GM23338 (cell line): ENCODE measurements around the gene VPS16. TPM values are rescaled to one million over a fixed set of nuclear protein-coding genes. Genes with fewer than 3 reads are reported as not detected.

ENCODE experiments used
- ATAC-seq: fragments of 200-7000 bp; cut with Tn5 transposase; 3 replicates; pipeline ENCODE4 v1.9.1; 2020
- DNase-seq: peaks from one replicate; pipeline ENCODE4 v3.0.0-alpha.2; 2015; ENCODE audit warnings: low spot score
- H2AFZ ChIP-seq: fragments of 200-600 bp; sonication (generic); 2 replicates; pipeline ENCODE4 v1.8.0; 2016; ENCODE audit warnings: antibody characterized with exemption, mild to moderate bottlenecking, moderate library complexity
- H3F3A ChIP-seq: fragments of 200-600 bp; sonication (generic); replicated peaks from 2 replicates; pipeline ENCODE4 v1.8.0; 2017; ENCODE audit warnings: antibody characterized with exemption, mixed run types, low read depth
- H3K27ac ChIP-seq: fragments of 200-600 bp; sonication (generic); 2 replicates; pipeline ENCODE4 v1.6.1; 2016; ENCODE audit warnings: low read depth
- H3K27me3 ChIP-seq: fragments of 200-600 bp; sonication (generic); 2 replicates; pipeline ENCODE4 v1.8.0; 2016; ENCODE audit warnings: mild to moderate bottlenecking, mixed run types, moderate library complexity; ENCODE audit not compliant: insufficient read depth
- H3K36me3 ChIP-seq: fragments of 200-600 bp; sonication (generic); 2 replicates; pipeline ENCODE4 v1.8.0; 2016; ENCODE audit warnings: mild to moderate bottlenecking; ENCODE audit not compliant: insufficient read depth
- H3K4me1 ChIP-seq: fragments of 200-600 bp; sonication (generic); 2 replicates; pipeline ENCODE4 v1.8.0; 2016; ENCODE audit warnings: mild to moderate bottlenecking, moderate library complexity; ENCODE audit not compliant: insufficient read depth
- H3K4me2 ChIP-seq: fragments of 200-600 bp; sonication (generic); 2 replicates; pipeline ENCODE4 v1.7.1; 2017; ENCODE audit warnings: mixed run types
- H3K4me3 ChIP-seq: fragments of 200-600 bp; sonication (generic); 2 replicates; pipeline ENCODE4 v1.6.1; 2016; ENCODE audit warnings: mixed run types
- H3K79me2 ChIP-seq: fragments of 200-600 bp; sonication (generic); replicated peaks from 2 replicates; pipeline ENCODE4 v1.8.0; 2017; ENCODE audit warnings: mild to moderate bottlenecking; ENCODE audit not compliant: insufficient read depth
- H3K9me2 ChIP-seq: fragments of 200-600 bp; sonication (generic); 2 replicates; pipeline ENCODE4 v1.8.0; 2017; ENCODE audit not compliant: insufficient read depth
- H4K20me1 ChIP-seq: fragments of 200-600 bp; sonication (generic); replicated peaks from 2 replicates; pipeline ENCODE4 v1.8.0; 2017; ENCODE audit warnings: mild to moderate bottlenecking; ENCODE audit not compliant: insufficient read depth
- H3K27ac Mint-ChIP-seq: 2 replicates; pipeline ENCODE4 v1.8.0; 2020; ENCODE audit warnings: inconsistent platforms, mild to moderate bottlenecking, moderate library complexity, mixed read lengths
- H3K27me3 Mint-ChIP-seq: 3 replicates; pipeline ENCODE4 v1.8.0; 2022; ENCODE audit warnings: low read depth, mild to moderate bottlenecking, moderate library complexity, mixed read lengths, inconsistent platforms; ENCODE audit not compliant: insufficient read depth, poor library complexity
- H3K36me3 Mint-ChIP-seq: 3 replicates; pipeline ENCODE4 v1.8.0; 2021; ENCODE audit warnings: low read depth, mild to moderate bottlenecking, inconsistent platforms, moderate library complexity, mixed read lengths
- H3K4me1 Mint-ChIP-seq: 3 replicates; pipeline ENCODE4 v1.8.0; 2020; ENCODE audit warnings: mild to moderate bottlenecking, inconsistent platforms, mixed read lengths
- H3K4me3 Mint-ChIP-seq: 3 replicates; pipeline ENCODE4 v1.8.0; 2021; ENCODE audit warnings: moderate library complexity, mild to moderate bottlenecking, inconsistent platforms, mixed read lengths
- H3K9me3 Mint-ChIP-seq: 3 replicates; pipeline ENCODE4 v1.8.0; 2020; ENCODE audit warnings: moderate library complexity, mild to moderate bottlenecking, inconsistent platforms, mixed read lengths
- EZH2 ChIP-seq: fragments of 200-600 bp; sonication (generic); IDR thresholded peaks from one replicate; pipeline ENCODE4 v1.8.0; 2017; ENCODE audit warnings: antibody characterized with exemption, mild to moderate bottlenecking, low read depth; ENCODE audit not compliant: unreplicated experiment
- POLR2AphosphoS5 ChIP-seq: IDR thresholded peaks from 2 replicates; pipeline ENCODE4 v1.6.1; 2016; ENCODE audit warnings: antibody characterized with exemption, low read depth
- ZNF114 ChIP-seq: fragments of 250-450 bp; sonication (Bioruptor Pico); IDR thresholded peaks from 2 replicates; pipeline ENCODE4 v1.5.0; 2020; ENCODE audit warnings: mild to moderate bottlenecking, moderate library complexity
- long read RNA-seq: library from polyadenylated mRNA; unstranded; transcript quantifications from one replicate; pipeline ENCODE4 v2.0.0, GENCODE V29; 2020; ENCODE audit not compliant: unreplicated experiment
- polyA plus RNA-seq: library from polyadenylated mRNA; unstranded; fragments of >200 nt; fragmentation: Nextera tagmentation; extraction: Ambion mirVana; gene quantifications from 2 replicates; pipeline ENCODE4 v1.2.1, GENCODE V29; 2016
- total RNA-seq: library from RNA; depleted of rRNA; stranded (reverse); fragments of >200 nt; shearing (Covaris generic); gene quantifications from 2 replicates; pipeline ENCODE4 v1.2.3, GENCODE V29; 2014; rRNA removed
- TF ChIP-seq, protein P1 (sequence below): fragments of 250-450 bp; sonication (Bioruptor Pico); IDR thresholded peaks from 2 replicates; pipeline ENCODE4 v1.5.0; 2020; ENCODE audit warnings: mild to moderate bottlenecking, moderate library complexity
- TF ChIP-seq, protein P2 (sequence below): IDR thresholded peaks from 2 replicates; pipeline ENCODE4 v1.6.1; 2016; ENCODE audit warnings: antibody characterized with exemption

Gene VPS16
- 17.7 and 20.4 TPM in 2 replicates for total RNA-seq
- 11.2 and 13.5 TPM in 2 replicates for polyA plus RNA-seq
- long read RNA-seq, transcript VPS16-202 (24 exons, 2,750 nt) = major isoform, 10 of 15 reads
- long read RNA-seq, partial matches to known transcripts = 0 of 15 reads
- long read RNA-seq, other reads (novel, unspliced or antisense) = 5 of 15 reads

DNA sequence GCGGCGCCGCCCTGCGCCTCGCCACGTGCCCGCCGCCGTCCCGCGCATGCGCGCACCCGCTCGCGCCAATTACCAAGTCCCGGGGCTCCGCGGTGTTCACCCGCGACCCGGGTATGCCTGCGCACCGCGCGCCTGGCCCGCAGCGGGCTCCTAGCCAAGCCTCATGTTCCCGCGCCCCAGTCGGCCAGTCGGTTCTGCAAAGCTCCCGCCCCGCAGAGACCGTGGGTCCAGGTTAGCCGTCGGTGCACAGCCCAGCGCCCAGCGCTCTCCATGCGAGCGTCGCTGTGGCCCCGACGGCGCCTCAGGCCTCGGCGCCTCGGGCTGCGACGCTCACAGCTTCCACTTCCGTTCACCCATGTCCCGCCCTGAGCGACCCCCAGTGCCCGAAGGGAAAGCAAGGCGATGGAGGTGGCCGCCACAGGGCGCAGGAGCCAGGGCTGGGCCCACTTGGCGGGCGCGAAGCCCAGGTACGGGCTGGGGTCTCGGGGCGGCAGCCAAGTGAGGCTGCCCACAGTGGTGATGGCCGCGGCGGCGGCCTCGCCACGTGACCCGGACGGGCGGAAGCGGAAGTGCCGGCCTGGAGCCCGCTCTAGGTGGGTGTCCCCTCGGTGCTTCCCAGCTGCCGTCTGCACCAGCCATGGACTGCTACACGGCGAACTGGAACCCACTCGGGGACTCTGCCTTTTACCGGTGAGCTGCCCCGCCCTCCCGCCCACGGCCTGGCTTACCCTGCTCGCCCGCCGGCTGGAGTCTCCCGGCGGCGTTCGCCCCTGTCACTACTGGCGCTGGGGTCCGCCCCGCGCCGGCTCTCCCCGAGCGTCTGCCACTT, at the start of gene VPS16, which contains the start of gene PCED1A:
Gene VPS16 (plus strand): TSS at position 608 of the 829 bp plus-strand sequence. CDS start 30 bp downstream, at position 638.
Gene PCED1A (minus strand): TSS at position 518 of the 829 bp plus-strand sequence. CDS start 743 bp downstream, outside the sequence.
- peak within 1 kb of the TSS; percentile 80 for H3K4me3 ChIP-seq
- peak within 1 kb of the TSS; percentile 92 for H3K4me2 ChIP-seq
- no peak within 1 kb of the TSS for H3K27ac ChIP-seq
- no peaks in the 10 kb centered on the region for H3K9me2 ChIP-seq
- H2AFZ ChIP-seq = peak within 1 kb of the TSS; percentile 93
- H3K4me1 ChIP-seq = no peaks in the 10 kb centered on the region
- H3K79me2 ChIP-seq = no peaks in the 10 kb centered on the region
- no peaks in the 10 kb centered on the region for H3K36me3 ChIP-seq
- no peaks in the 10 kb centered on the region for H3F3A ChIP-seq
- TF ChIP-seq POLR2AphosphoS5 = peak; percentile 61
- peak; percentile 54; the same call in 1 of the 2 replicates for TF ChIP-seq ZNF114 (CRISPR knock-in tag)
- no peak for TF ChIP-seq EZH2
- TF ChIP-seq, protein P1, sequence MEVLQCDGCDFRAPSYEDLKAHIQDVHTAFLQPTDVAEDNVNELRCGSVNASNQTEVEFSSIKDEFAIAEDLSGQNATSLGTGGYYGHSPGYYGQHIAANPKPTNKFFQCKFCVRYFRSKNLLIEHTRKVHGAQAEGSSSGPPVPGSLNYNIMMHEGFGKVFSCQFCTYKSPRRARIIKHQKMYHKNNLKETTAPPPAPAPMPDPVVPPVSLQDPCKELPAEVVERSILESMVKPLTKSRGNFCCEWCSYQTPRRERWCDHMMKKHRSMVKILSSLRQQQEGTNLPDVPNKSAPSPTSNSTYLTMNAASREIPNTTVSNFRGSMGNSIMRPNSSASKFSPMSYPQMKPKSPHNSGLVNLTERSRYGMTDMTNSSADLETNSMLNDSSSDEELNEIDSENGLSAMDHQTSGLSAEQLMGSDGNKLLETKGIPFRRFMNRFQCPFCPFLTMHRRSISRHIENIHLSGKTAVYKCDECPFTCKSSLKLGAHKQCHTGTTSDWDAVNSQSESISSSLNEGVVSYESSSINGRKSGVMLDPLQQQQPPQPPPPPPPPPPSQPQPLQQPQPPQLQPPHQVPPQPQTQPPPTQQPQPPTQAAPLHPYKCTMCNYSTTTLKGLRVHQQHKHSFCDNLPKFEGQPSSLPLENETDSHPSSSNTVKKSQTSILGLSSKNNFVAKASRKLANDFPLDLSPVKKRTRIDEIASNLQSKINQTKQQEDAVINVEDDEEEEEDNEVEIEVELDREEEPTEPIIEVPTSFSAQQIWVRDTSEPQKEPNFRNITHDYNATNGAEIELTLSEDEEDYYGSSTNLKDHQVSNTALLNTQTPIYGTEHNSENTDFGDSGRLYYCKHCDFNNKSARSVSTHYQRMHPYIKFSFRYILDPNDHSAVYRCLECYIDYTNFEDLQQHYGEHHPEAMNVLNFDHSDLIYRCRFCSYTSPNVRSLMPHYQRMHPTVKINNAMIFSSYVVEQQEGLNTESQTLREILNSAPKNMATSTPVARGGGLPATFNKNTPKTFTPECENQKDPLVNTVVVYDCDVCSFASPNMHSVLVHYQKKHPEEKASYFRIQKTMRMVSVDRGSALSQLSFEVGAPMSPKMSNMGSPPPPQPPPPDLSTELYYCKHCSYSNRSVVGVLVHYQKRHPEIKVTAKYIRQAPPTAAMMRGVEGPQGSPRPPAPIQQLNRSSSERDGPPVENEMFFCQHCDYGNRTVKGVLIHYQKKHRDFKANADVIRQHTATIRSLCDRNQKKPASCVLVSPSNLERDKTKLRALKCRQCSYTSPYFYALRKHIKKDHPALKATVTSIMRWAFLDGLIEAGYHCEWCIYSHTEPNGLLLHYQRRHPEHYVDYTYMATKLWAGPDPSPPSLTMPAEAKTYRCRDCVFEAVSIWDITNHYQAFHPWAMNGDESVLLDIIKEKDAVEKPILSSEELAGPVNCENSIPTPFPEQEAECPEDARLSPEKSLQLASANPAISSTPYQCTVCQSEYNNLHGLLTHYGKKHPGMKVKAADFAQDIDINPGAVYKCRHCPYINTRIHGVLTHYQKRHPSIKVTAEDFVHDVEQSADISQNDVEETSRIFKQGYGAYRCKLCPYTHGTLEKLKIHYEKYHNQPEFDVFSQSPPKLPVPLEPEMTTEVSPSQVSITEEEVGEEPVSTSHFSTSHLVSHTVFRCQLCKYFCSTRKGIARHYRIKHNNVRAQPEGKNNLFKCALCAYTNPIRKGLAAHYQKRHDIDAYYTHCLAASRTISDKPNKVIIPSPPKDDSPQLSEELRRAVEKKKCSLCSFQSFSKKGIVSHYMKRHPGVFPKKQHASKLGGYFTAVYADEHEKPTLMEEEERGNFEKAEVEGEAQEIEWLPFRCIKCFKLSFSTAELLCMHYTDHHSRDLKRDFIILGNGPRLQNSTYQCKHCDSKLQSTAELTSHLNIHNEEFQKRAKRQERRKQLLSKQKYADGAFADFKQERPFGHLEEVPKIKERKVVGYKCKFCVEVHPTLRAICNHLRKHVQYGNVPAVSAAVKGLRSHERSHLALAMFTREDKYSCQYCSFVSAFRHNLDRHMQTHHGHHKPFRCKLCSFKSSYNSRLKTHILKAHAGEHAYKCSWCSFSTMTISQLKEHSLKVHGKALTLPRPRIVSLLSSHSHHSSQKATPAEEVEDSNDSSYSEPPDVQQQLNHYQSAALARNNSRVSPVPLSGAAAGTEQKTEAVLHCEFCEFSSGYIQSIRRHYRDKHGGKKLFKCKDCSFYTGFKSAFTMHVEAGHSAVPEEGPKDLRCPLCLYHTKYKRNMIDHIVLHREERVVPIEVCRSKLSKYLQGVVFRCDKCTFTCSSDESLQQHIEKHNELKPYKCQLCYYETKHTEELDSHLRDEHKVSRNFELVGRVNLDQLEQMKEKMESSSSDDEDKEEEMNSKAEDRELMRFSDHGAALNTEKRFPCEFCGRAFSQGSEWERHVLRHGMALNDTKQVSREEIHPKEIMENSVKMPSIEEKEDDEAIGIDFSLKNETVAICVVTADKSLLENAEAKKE = no peak
- TF ChIP-seq, protein P2, sequence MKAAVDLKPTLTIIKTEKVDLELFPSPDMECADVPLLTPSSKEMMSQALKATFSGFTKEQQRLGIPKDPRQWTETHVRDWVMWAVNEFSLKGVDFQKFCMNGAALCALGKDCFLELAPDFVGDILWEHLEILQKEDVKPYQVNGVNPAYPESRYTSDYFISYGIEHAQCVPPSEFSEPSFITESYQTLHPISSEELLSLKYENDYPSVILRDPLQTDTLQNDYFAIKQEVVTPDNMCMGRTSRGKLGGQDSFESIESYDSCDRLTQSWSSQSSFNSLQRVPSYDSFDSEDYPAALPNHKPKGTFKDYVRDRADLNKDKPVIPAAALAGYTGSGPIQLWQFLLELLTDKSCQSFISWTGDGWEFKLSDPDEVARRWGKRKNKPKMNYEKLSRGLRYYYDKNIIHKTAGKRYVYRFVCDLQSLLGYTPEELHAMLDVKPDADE = peak; percentile 75
- DNase-seq = peak; percentile 89
- peak within 1 kb of the TSS; percentile 79 for H3K4me3 Mint-ChIP-seq
- H3K27ac Mint-ChIP-seq = no peak within 1 kb of the TSS
- no peaks in the 10 kb centered on the region for H4K20me1 ChIP-seq
- H3K4me1 Mint-ChIP-seq = peaks cover 5% of the 10 kb centered on the region
- H3K27me3 ChIP-seq = peaks cover 22% of the 10 kb centered on the region
- peak; percentile 98 for ATAC-seq
- H3K27me3 Mint-ChIP-seq = peaks cover 23% of the 10 kb centered on the region
- H3K36me3 Mint-ChIP-seq = peaks cover 4% of the 10 kb centered on the region
- peaks cover 5% of the 10 kb centered on the region; the same call in 2 of the 3 replicates for H3K9me3 Mint-ChIP-seq
